ENCODE results near the gene CCSER1.

CCSER1 gene

GRCh38 chr4:91611782-91612181 lies 1484.6 kb downstream of the CCSER1 start:
- Histone ChIP-seq H3K27ac (ENCODE audit: low read depth, low read length) (no peak overlapping the region), H3K27me3 (ENCODE audit: control insufficient read depth, low read length) (no peaks in the 10 kb centered on the region), H3K9me3 (ENCODE audit: control insufficient read depth, insufficient read depth, low read length) (no peaks in the 10 kb centered on the region), H4K20me1 (ENCODE audit: control insufficient read depth, insufficient read depth, low read depth, low read length) (no peaks in the 10 kb centered on the region), H3F3A (ENCODE audit: control insufficient read depth, insufficient read depth) (no peaks in the 10 kb centered on the region), H3K79me2 (ENCODE audit: control insufficient read depth, low read length) (no peaks in the 10 kb centered on the region), H3K4me2 (ENCODE audit: low read length) (no peak overlapping the region), H3K9me2 (replicated peaks; ENCODE audit: control insufficient read depth, low read length) (no peaks in the 10 kb centered on the region), H3K36me3 (ENCODE audit: control insufficient read depth, low read length) (no peaks in the 10 kb centered on the region), H3K4me3 (ENCODE audit: low read length) (no peak overlapping the region), H3K4me1 (ENCODE audit: control insufficient read depth, low read length) (no peaks in the 10 kb centered on the region)
- TF ChIP-seq CTCF (IDR thresholded peaks at IDR 0.05; ENCODE audit: low read depth, low read length, poor library complexity, severe bottlenecking) (no peak), EZH2phosphoT487 (IDR thresholded peaks at IDR 0.05; ENCODE audit: borderline replicate concordance, low read length) (no peak)

- Histone ChIP-seq H3K4me1 (ENCODE audit: control insufficient read depth, low read length) (no peaks in the 10 kb centered on the region), H3K4me3 (ENCODE audit: low read length) (no peak overlapping the region), H4K20me1 (ENCODE audit: control insufficient read depth, insufficient read depth, low read depth, low read length) (no peaks in the 10 kb centered on the region), H3K9me2 (replicated peaks; ENCODE audit: control insufficient read depth, low read length) (no peaks in the 10 kb centered on the region), H3K27me3 (ENCODE audit: control insufficient read depth, low read length) (no peaks in the 10 kb centered on the region), H3F3A (ENCODE audit: control insufficient read depth, insufficient read depth) (no peaks in the 10 kb centered on the region), H3K27ac (ENCODE audit: low read depth, low read length) (no peak overlapping the region), H3K4me2 (ENCODE audit: low read length) (no peak overlapping the region), H3K9me3 (ENCODE audit: control insufficient read depth, insufficient read depth, low read length) (no peaks in the 10 kb centered on the region), H3K36me3 (ENCODE audit: control insufficient read depth, low read length) (no peaks in the 10 kb centered on the region), H3K79me2 (ENCODE audit: control insufficient read depth, low read length) (no peaks in the 10 kb centered on the region)
- TF ChIP-seq EZH2phosphoT487 (IDR thresholded peaks at IDR 0.05; ENCODE audit: borderline replicate concordance, low read length) (no peak), CTCF (IDR thresholded peaks at IDR 0.05; ENCODE audit: low read depth, low read length, poor library complexity, severe bottlenecking) (no peak)
Measured at GRCh38 chr4:91620952-91621351, 1493.8 kb downstream of the CCSER1 start.

- Histone ChIP-seq H3K36me3 (ENCODE audit: control insufficient read depth, low read length) (no peaks in the 10 kb centered on the region), H3K27me3 (ENCODE audit: control insufficient read depth, low read length) (no peaks in the 10 kb centered on the region), H3K9me3 (ENCODE audit: control insufficient read depth, insufficient read depth, low read length) (no peaks in the 10 kb centered on the region), H3K9me2 (replicated peaks; ENCODE audit: control insufficient read depth, low read length) (no peaks in the 10 kb centered on the region), H3K4me2 (ENCODE audit: low read length) (no peak overlapping the region), H3K4me1 (ENCODE audit: control insufficient read depth, low read length) (no peaks in the 10 kb centered on the region), H3K4me3 (ENCODE audit: low read length) (no peak overlapping the region), H3K79me2 (ENCODE audit: control insufficient read depth, low read length) (no peaks in the 10 kb centered on the region), H3F3A (ENCODE audit: control insufficient read depth, insufficient read depth) (no peaks in the 10 kb centered on the region), H4K20me1 (ENCODE audit: control insufficient read depth, insufficient read depth, low read depth, low read length) (no peaks in the 10 kb centered on the region), H3K27ac (ENCODE audit: low read depth, low read length) (no peak overlapping the region)
- no peak for TF ChIP-seq CTCF (IDR thresholded peaks at IDR 0.05; ENCODE audit: low read depth, low read length, poor library complexity, severe bottlenecking)
- TF ChIP-seq EZH2phosphoT487 (IDR thresholded peaks at IDR 0.05; ENCODE audit: borderline replicate concordance, low read length), result no peak
Measured at GRCh38 chr4:91621446-91621845, 1494.3 kb downstream of the CCSER1 start.
